SK-N-SH (cell line): ENCODE measurements around the gene LRP1. TPM values are rescaled to one million over a fixed set of nuclear protein-coding genes. Genes with fewer than 3 reads are reported as not detected.

Experiments used
- CTCF ChIA-PET: fragments of 300-600, 350-600 bp; formaldehyde crosslinking; extraction: SDS; loops from one replicate; lab custom pipeline; 2021; lab: Yijun Ruan, JAX
- POLR2A ChIA-PET: fragments of 350-600 bp; sonication (Branson Sonifier 250); formaldehyde crosslinking; extraction: SDS; loops from one replicate; lab custom pipeline; 2020; ENCODE audit warnings: antibody characterized with exemption, inconsistent platforms; lab: Yijun Ruan, JAX
- DNase-seq: peaks from one replicate; pipeline ENCODE4 v3.0.0; 2012
- H2AFZ ChIP-seq: fragments of 200-600 bp; sonication (generic); 2 replicates; pipeline ENCODE4 v1.8.1; 2016; ENCODE audit warnings: antibody characterized with exemption, mild to moderate bottlenecking, low read depth
- H3F3A ChIP-seq: fragments of 200-600 bp; sonication (generic); replicated peaks from 2 replicates; pipeline ENCODE3; 2016; ENCODE audit warnings: antibody characterized with exemption, mild to moderate bottlenecking; ENCODE audit not compliant: insufficient read depth
- H3K27ac ChIP-seq, 2 experiments: fragments of 200-500 bp in 1 of 2; fragments of 200-600 bp in 1 of 2; sonication (Bioruptor generic) in 1 of 2; sonication (generic), shearing (Covaris generic) in 1 of 2; 2 replicates each; pipeline versions ENCODE4 v1.5.1 to v1.6.1; 2014 to 2016; ENCODE audit warnings: low read depth in 2 of 2, inconsistent platforms in 1 of 2, low read length in 1 of 2, mild to moderate bottlenecking in 1 of 2, mixed read lengths in 1 of 2
- H3K27me3 ChIP-seq: fragments of 200-600 bp; sonication (generic), shearing (Covaris generic); 2 replicates; pipeline ENCODE4 v1.6.1; 2016; ENCODE audit warnings: mixed run types; ENCODE audit not compliant: insufficient read depth
- H3K36me3 ChIP-seq, 2 experiments: fragments of 200-500 bp in 1 of 2; fragments of 200-600 bp in 1 of 2; sonication (Bioruptor generic) in 1 of 2; sonication (generic) in 1 of 2; replicated peaks in 1 of 2; 2 replicates each; pipeline versions ENCODE3 to v1.5.1; 2014 to 2016; ENCODE audit warnings: low read length in 1 of 2, mild to moderate bottlenecking in 1 of 2; ENCODE audit not compliant: insufficient read depth in 2 of 2, control insufficient read depth in 1 of 2
- H3K4me1 ChIP-seq, 2 experiments: fragments of 200-500 bp in 1 of 2; fragments of 200-600 bp in 1 of 2; sonication (Bioruptor generic) in 1 of 2; sonication (generic), shearing (Covaris generic) in 1 of 2; 2 replicates each; pipeline versions ENCODE4 v1.5.1 to v1.6.1; 2014 to 2016; ENCODE audit warnings: low read depth in 1 of 2, low read length in 1 of 2, mixed run types in 1 of 2; ENCODE audit not compliant: insufficient read depth in 2 of 2, control insufficient read depth in 1 of 2
- H3K4me2 ChIP-seq: fragments of 200-600 bp; sonication (generic), shearing (Covaris generic); 2 replicates; pipeline ENCODE4 v1.6.1; 2017; ENCODE audit warnings: mixed run types
- H3K4me3 ChIP-seq, 2 experiments: fragments of 200-500 bp in 1 of 2; fragments of 200-600 bp in 1 of 2; sonication (Bioruptor generic) in 1 of 2; sonication (generic), shearing (Covaris generic) in 1 of 2; 2 replicates each; pipeline versions ENCODE4 v1.5.1 to v1.8.1; 2014 to 2016; ENCODE audit warnings: low read depth in 2 of 2, inconsistent platforms in 1 of 2, low read length in 1 of 2, mild to moderate bottlenecking in 1 of 2, mixed read lengths in 1 of 2, moderate library complexity in 1 of 2
- H3K79me2 ChIP-seq: fragments of 200-600 bp; sonication (generic); 2 replicates; pipeline ENCODE4 v1.8.1; 2017; ENCODE audit warnings: mild to moderate bottlenecking; ENCODE audit not compliant: insufficient read depth
- H3K9ac ChIP-seq: fragments of 200-600 bp; sonication (generic); 2 replicates; pipeline ENCODE4 v1.6.1; 2017; ENCODE audit warnings: mixed run types
- H3K9me2 ChIP-seq: fragments of 200-600 bp; sonication (generic); 2 replicates; pipeline ENCODE4 v1.6.1; 2017; ENCODE audit warnings: mixed run types
- H3K9me3 ChIP-seq: fragments of 200-600 bp; sonication (generic); 2 replicates; pipeline ENCODE4 v1.6.1; 2017; ENCODE audit warnings: mixed run types, mild to moderate bottlenecking, moderate library complexity
- H4K20me1 ChIP-seq: fragments of 200-600 bp; sonication (generic); 2 replicates; pipeline ENCODE4 v1.6.1; 2017; ENCODE audit warnings: mild to moderate bottlenecking, mixed run types; ENCODE audit not compliant: insufficient read depth
- CHD2 ChIP-seq: fragments of 150-350 bp; IDR thresholded peaks from 2 replicates; pipeline ENCODE4 v1.6.1; 2018; ENCODE audit warnings: low read length; ENCODE audit not compliant: partially characterized antibody
- CTCF ChIP-seq: fragments of 200-600 bp; sonication (generic); IDR thresholded peaks from 2 replicates; pipeline ENCODE4 v1.6.1; 2017; ENCODE audit warnings: antibody characterized with exemption, mild to moderate bottlenecking, moderate library complexity
- EP300 ChIP-seq, 2 experiments: IDR thresholded peaks; 2 replicates each; pipeline versions ENCODE4 v1.4.0 to v1.6.1; 2012; ENCODE audit warnings: borderline replicate concordance in 1 of 2, low read depth in 1 of 2, low read length in 1 of 2
- EZH2phosphoT487 ChIP-seq: fragments of 200-600 bp; sonication (generic); IDR thresholded peaks from 2 replicates; pipeline ENCODE4 v1.6.1; 2017; ENCODE audit warnings: low read depth, mixed run types, mild to moderate bottlenecking, antibody characterized with exemption, moderate library complexity, borderline replicate concordance
- FOSL2 ChIP-seq: IDR thresholded peaks from 2 replicates; pipeline ENCODE4 v1.4.0; 2012; ENCODE audit warnings: low read depth, mild to moderate bottlenecking, moderate library complexity, borderline replicate concordance
- GABPA ChIP-seq: IDR thresholded peaks from 2 replicates; pipeline ENCODE4 v1.4.0; 2012; ENCODE audit warnings: low read depth, mild to moderate bottlenecking
- IRF3 ChIP-seq: fragments of 150-350 bp; IDR thresholded peaks from 2 replicates; pipeline ENCODE4 v1.6.1; 2016; ENCODE audit warnings: mild to moderate bottlenecking, low read depth, low read length
- JUND ChIP-seq: IDR thresholded peaks from 2 replicates; pipeline ENCODE4 v1.4.0; 2012
- MXI1 ChIP-seq: IDR thresholded peaks from 2 replicates; pipeline ENCODE4 v1.6.1; 2012; ENCODE audit warnings: mild to moderate bottlenecking, low read depth, low read length, improper control_type of control experiment
- PBX3 ChIP-seq: IDR thresholded peaks from 2 replicates; pipeline ENCODE4; 2012
- RAD21 ChIP-seq: IDR thresholded peaks from 2 replicates; pipeline ENCODE4 v1.6.1; 2012; ENCODE audit warnings: mild to moderate bottlenecking, low read length
- RXRA ChIP-seq: IDR thresholded peaks from 2 replicates; pipeline ENCODE4 v1.4.0; 2012; ENCODE audit warnings: low read depth, mild to moderate bottlenecking, borderline replicate concordance
- USF2 ChIP-seq: fragments of 150-350 bp; IDR thresholded peaks from 2 replicates; pipeline ENCODE4 v1.6.1; 2017; ENCODE audit warnings: antibody characterized with exemption, low read length, low read depth, borderline replicate concordance
- ZBTB33 ChIP-seq: IDR thresholded peaks from 2 replicates; pipeline ENCODE4 v1.4.0; 2012; ENCODE audit warnings: low read depth, borderline replicate concordance
- WGBS: methylation state at CpG from one replicate; pipeline ENCODE4 v1.1.6; 2017; ENCODE audit warnings: low lambda C conversion rate; 5-methylcytosine and 5-hydroxymethylcytosine counted together
- polyA plus RNA-seq, 3 experiments: library from polyadenylated mRNA; depleted of rRNA; stranded (reverse); fragments of >200 nt; gene quantifications; 2 replicates each; pipeline ENCODE4 v1.2.3, GENCODE V29; 2012

Gene LRP1
- polyA plus RNA-seq, 1 of the 3 experiments (the other 2 are of a cell fraction) = 55.0 TPM

- Histone ChIP-seq H3K9me2 (no peaks in the 10 kb centered on the region), H3K36me3 (peaks cover 0 to 29% of the 10 kb centered on the region in 2 experiments)
- no peak for DNase-seq
- 90% methylated on average over 12 of the region's 15 CpGs for WGBS
- no peak for TF ChIP-seq EP300 (IDR thresholded peaks at IDR 0.05; ENCODE audit: borderline replicate concordance in 1 of 2, low read depth in 1 of 2, low read length in 1 of 2)
- TF ChIP-seq PBX3 = no peak
- TF ChIP-seq CHD2 = no peak
- no peak for TF ChIP-seq GABPA
- no peak for TF ChIP-seq JUND
- no peak for TF ChIP-seq MXI1
- TF ChIP-seq CTCF = no peak
- TF ChIP-seq ZBTB33 = no peak
- no peak for TF ChIP-seq RAD21
- no peak for TF ChIP-seq FOSL2
- TF ChIP-seq, all 33 proteins: peak for 0
- Histone ChIP-seq H3K27ac (no peak overlapping the region), H3K9ac (no peak overlapping the region), H3K4me2 (no peak overlapping the region), H3K4me3 (no peak overlapping the region), H3K9me3 (no peaks in the 10 kb centered on the region), H4K20me1 (0 out of 2 replicates have a peak, but pooled peaks cover 6% of the 10 kb centered on the region), H3K4me1 (peaks cover 0 to 9% of the 10 kb centered on the region in 2 experiments; a peak in 1 of 4 replicates), H3K27me3 (peaks cover 5% of the 10 kb centered on the region), H3K79me2 (no peaks in the 10 kb centered on the region), H3F3A (peaks cover 13% of the 10 kb centered on the region), H2AFZ (no peak overlapping the region)
- ChIA-PET CTCF (interaction anchor here (15.9 kb wide), 1 partner anchor 28 kb away, joined by 937 read pairs; the partner anchor contains the start of genes SHMT2 and STAC3), POLR2A (no interaction called here)
These were observed 82.2 kb downstream of the LRP1 start for GRCh38 chr12:57210461-57210860.

GRCh38 chr12:57210926-57211692, 82.8 kb downstream of the LRP1 start:
- peaks cover 0 to 13% of the 10 kb centered on the region in 2 experiments; a peak in 1 of 4 replicates for H3K4me1 ChIP-seq
- no peak overlapping the region for H3K9ac ChIP-seq
- no peak for DNase-seq
- H3K27me3 ChIP-seq = peaks cover 12% of the 10 kb centered on the region
- no peak overlapping the region for H2AFZ ChIP-seq
- ChIA-PET CTCF (interaction anchor here (15.9 kb wide), 1 partner anchor 27 kb away, joined by 937 read pairs; the partner anchor contains the start of genes SHMT2 and STAC3), POLR2A (no interaction called here)
- H3K36me3 ChIP-seq = peaks cover 0 to 25% of the 10 kb centered on the region in 2 experiments
- H3K9me2 ChIP-seq = no peaks in the 10 kb centered on the region
- H4K20me1 ChIP-seq = 0 out of 2 replicates have a peak, but pooled peaks cover 6% of the 10 kb centered on the region
- WGBS = 75% methylated on average over 10 of the region's 16 CpGs
- H3K27ac ChIP-seq = no peak overlapping the region
- no peaks in the 10 kb centered on the region for H3K9me3 ChIP-seq
- no peak overlapping the region for H3K4me2 ChIP-seq
- no peak for TF ChIP-seq RXRA
- TF ChIP-seq GABPA = no peak
- no peak for TF ChIP-seq IRF3
- no peak for TF ChIP-seq CHD2
- no peak for TF ChIP-seq USF2
- no peak for TF ChIP-seq EZH2phosphoT487
- TF ChIP-seq EP300 (IDR thresholded peaks at IDR 0.05; ENCODE audit: borderline replicate concordance in 1 of 2, low read depth in 1 of 2, low read length in 1 of 2) = no peak
- H3K79me2 ChIP-seq = no peaks in the 10 kb centered on the region
- H3F3A ChIP-seq = peaks cover 13% of the 10 kb centered on the region
- no peak overlapping the region for H3K4me3 ChIP-seq
